ENCODE measurements around the gene GOLGB1. TPM values are rescaled to one million over a fixed set of nuclear protein-coding genes. Genes with fewer than 3 reads are reported as not detected.
"Not testable (repeated sequence)": the region's sequence is repeated elsewhere in the genome, so short reads cannot be mapped to it uniquely, and the experiment has no call there.

GOLGB1 gene
- total RNA-seq, 2 experiments from 2014 or later: 15.0 to 16.4 TPM

- Mint-ChIP-seq H3K36me3 (ENCODE audit: low read depth) (peaks cover 66% of the 10 kb centered on the region), H3K9me3 (no peaks in the 10 kb centered on the region), H3K4me1 (ENCODE audit: low read depth) (no peaks in the 10 kb centered on the region), H3K27ac (no peak overlapping the region), H3K4me3 (no peak overlapping the region), H3K27me3 (no peaks in the 10 kb centered on the region)
- no peak for TF ChIP-seq CTCF (IDR thresholded peaks at IDR 0.05)
- DNase-seq: no peak
- intact Hi-C loops (cut with micrococcal nuclease): no loop called here
- ATAC-seq: no peak
- POLR2A ChIA-PET: interaction anchor here (0.7 kb wide), 1 partner anchor 493 kb away, joined by 3 read pairs; no protein-coding TSS in a partner anchor
- CTCF ChIA-PET: no interaction called here
Observed at GRCh38 chr3:121781611-121782010, 32.1 kb upstream of the GOLGB1 start.

GRCh38 chr3:121775095-121775494 lies 25.6 kb upstream of the GOLGB1 start:
- peaks cover 70% of the 10 kb centered on the region for H3K36me3 Mint-ChIP-seq (ENCODE audit: low read depth)
- H3K27me3 Mint-ChIP-seq; ATAC-seq; H3K4me1 Mint-ChIP-seq (ENCODE audit: low read depth); H3K4me3 Mint-ChIP-seq; CTCF ChIA-PET; H3K9me3 Mint-ChIP-seq; H3K27ac Mint-ChIP-seq; intact Hi-C loops (cut with micrococcal nuclease); DNase-seq: not testable (repeated sequence)
- POLR2A ChIA-PET: interaction anchor here (0.8 kb wide), 1 partner anchor 23 kb away, joined by 3 read pairs; no protein-coding TSS in a partner anchor

GRCh38 chr3:121769246-121769645 lies 19.7 kb upstream of the GOLGB1 start:
- TF ChIP-seq CTCF (IDR thresholded peaks at IDR 0.05): no peak
- DNase-seq (no peak), ATAC-seq (no peak)
- Mint-ChIP-seq H3K27me3 (peaks cover 1% of the 10 kb centered on the region), H3K27ac (no peak overlapping the region), H3K4me3 (no peak overlapping the region), H3K4me1 (ENCODE audit: low read depth) (no peaks in the 10 kb centered on the region), H3K36me3 (ENCODE audit: low read depth) (peaks cover 41% of the 10 kb centered on the region), H3K9me3 (no peaks in the 10 kb centered on the region)
- POLR2A ChIA-PET: interaction anchor here (1.0 kb wide), 1 partner anchor 51 kb away, joined by 3 read pairs; no protein-coding TSS in a partner anchor
- CTCF ChIA-PET: no interaction called here
- intact Hi-C loops (cut with micrococcal nuclease): no loop called here

GRCh38 chr3:121768452-121768851 lies 18.9 kb upstream of the GOLGB1 start:
- H3K4me1 Mint-ChIP-seq (ENCODE audit: low read depth): no peaks in the 10 kb centered on the region
- no peak for ATAC-seq
- ChIA-PET POLR2A (interaction anchor here (0.6 to 1.0 kb wide), 3 partner anchors 52 to 264 kb away, joined by 3 read pairs; no protein-coding TSS in a partner anchor), CTCF (no interaction called here)
- no peak for TF ChIP-seq CTCF (IDR thresholded peaks at IDR 0.05)
- no peaks in the 10 kb centered on the region for H3K9me3 Mint-ChIP-seq
- H3K36me3 Mint-ChIP-seq (ENCODE audit: low read depth): peaks cover 34% of the 10 kb centered on the region
- intact Hi-C loops (cut with micrococcal nuclease): no loop called here
- H3K27me3 Mint-ChIP-seq: peaks cover 1% of the 10 kb centered on the region
- DNase-seq: no peak
- no peak overlapping the region for H3K27ac Mint-ChIP-seq
- no peak overlapping the region for H3K4me3 Mint-ChIP-seq

- ATAC-seq (no peak), DNase-seq (no peak)
- Mint-ChIP-seq H3K4me3 (no peak overlapping the region), H3K27ac (no peak overlapping the region), H3K9me3 (no peaks in the 10 kb centered on the region), H3K4me1 (ENCODE audit: low read depth) (no peaks in the 10 kb centered on the region), H3K27me3 (no peaks in the 10 kb centered on the region), H3K36me3 (ENCODE audit: low read depth) (no peaks in the 10 kb centered on the region)
- CTCF ChIA-PET: no interaction called here
- intact Hi-C loops (cut with micrococcal nuclease): no loop called here
- TF ChIP-seq CTCF (IDR thresholded peaks at IDR 0.05): no peak
- POLR2A ChIA-PET: interaction anchor here (0.7 kb wide), 1 partner anchor 13 kb away, joined by 6 read pairs; no protein-coding TSS in a partner anchor
Observed at GRCh38 chr3:121759541-121760202, 10.1 kb upstream of the GOLGB1 start.
